Measurements from ENCODE around the gene TMEM266. TPM values are rescaled to one million over a fixed set of nuclear protein-coding genes. Genes with fewer than 3 reads are reported as not detected.
A peak's percentile ranks its signal among the peaks of the same experiment; 100 is the strongest.

TMEM266 gene
- total and polyA plus RNA-seq, 8 donors = 1.9 to 5.5 (median 4.2) TPM

- TF ChIP-seq CTCF (IDR thresholded peaks at IDR 0.05) = peak; percentile 64 to 88 (median 76)
- WGBS, 2 donors = 11 to 13% methylated on average over 34 of the region's 34 CpGs
- Histone ChIP-seq H3K4me1 (no peaks in the 10 kb centered on the region), H3K36me3 (no peaks in the 10 kb centered on the region), H3K4me3 (peak overlapping the region in 1 of 4 donors; percentile 25), H3K27ac (peak overlapping the region in 2 of 4 donors; percentile 39 to 41), H3K9me3 (no peaks in the 10 kb centered on the region), H3K27me3 (no peaks in the 10 kb centered on the region)
- peak; percentile 92 to 97 (median 96) for ATAC-seq
- no peak for FAIRE-seq
- peak; percentile 66 to 92 (median 84) for DNase-seq
- intact Hi-C loops (cut with DNase I) = loop anchor here in 1 of 3 donors (5.0 kb wide), 1 partner anchor 136 kb away; no protein-coding TSS in a partner anchor
These were observed 131.2 kb downstream of the TMEM266 start for GRCh38 chr15:76190751-76191538.

DNA sequence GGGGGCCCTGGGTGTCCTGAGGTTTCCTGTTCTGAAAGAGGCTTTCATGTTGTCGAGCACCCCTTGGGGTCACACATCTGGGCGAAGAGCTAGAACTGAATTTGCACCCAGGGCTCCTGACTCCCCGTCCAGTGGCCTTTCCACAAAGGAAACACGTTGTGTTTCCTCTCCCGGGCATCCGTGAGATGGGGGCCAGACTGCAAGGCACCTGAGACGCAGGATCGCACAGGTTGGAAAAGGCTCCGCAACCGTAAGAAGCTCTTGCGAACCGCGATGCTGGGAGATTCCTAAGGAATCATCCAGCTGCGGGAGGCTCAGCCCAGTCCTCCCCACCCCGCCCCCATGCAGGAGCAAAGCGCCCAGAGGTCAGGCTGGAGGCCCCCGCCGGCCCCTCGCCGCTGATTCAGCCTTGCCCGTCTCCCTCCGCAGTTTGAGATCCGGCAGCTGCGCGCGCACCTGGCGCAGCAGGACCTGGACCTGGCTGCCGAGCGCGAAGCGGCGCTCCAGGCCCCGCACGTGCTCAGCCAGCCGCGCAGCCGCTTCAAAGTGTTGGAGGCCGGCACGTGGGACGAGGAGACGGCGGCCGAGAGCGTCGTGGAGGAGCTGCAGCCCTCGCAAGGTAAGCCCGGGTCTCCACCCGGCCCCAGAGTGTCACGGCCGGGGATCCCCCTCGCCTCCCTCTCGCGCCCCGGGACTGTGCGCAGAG is 131.9 kb downstream of the TMEM266 start:
- peak overlapping the region in 1 of 4 donors; percentile 41 for H3K27ac ChIP-seq
- no peak overlapping the region for H3K4me3 ChIP-seq
- no peak for TF ChIP-seq CTCF (IDR thresholded peaks at IDR 0.05)
- peaks cover 1 to 7% (median 6%) of the 10 kb centered on the region in 3 donors for H3K4me1 ChIP-seq
- ATAC-seq (no peak), FAIRE-seq (no peak), DNase-seq (peak in 1 of 6 donors; percentile 67)
- H3K36me3 ChIP-seq = no peaks in the 10 kb centered on the region
- intact Hi-C loops (cut with DNase I) = loop anchor here in 1 of 3 donors (5.0 kb wide), 1 partner anchor 136 kb away; no protein-coding TSS in a partner anchor
- WGBS, 2 donors = 78 to 83% methylated on average over 55 of the region's 55 CpGs
- no peaks in the 10 kb centered on the region for H3K9me3 ChIP-seq
- H3K27me3 ChIP-seq = no peaks in the 10 kb centered on the region

DNA sequence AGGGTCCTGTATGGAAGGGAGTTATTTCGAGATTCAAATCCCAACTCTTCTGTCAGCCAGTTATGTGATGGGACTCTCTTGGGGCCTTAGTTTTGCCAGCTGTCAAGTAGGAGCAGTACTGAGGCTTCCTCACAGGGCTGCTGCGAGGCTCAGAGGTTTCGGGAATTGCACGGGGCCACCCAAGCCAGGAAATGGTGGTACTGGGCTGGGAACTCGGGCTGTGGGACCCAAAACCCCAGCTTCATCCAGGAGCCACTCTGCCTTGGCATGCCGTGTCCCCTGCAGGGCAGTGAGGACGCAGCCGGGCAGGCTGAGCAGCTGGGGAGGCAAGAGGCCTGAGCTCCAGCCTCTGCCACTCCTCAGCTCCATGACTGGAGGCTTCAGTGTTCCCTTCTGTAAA is 132.9 kb downstream of the TMEM266 start:
- Histone ChIP-seq H3K36me3 (no peaks in the 10 kb centered on the region), H3K4me3 (no peak overlapping the region), H3K4me1 (peaks cover 5 to 17% (median 10%) of the 10 kb centered on the region in 3 donors), H3K27ac (no peak overlapping the region), H3K9me3 (no peaks in the 10 kb centered on the region), H3K27me3 (no peaks in the 10 kb centered on the region)
- DNase-seq (peak in 1 of 6 donors; percentile 42), FAIRE-seq (no peak), ATAC-seq (no peak)
- WGBS, 2 donors = 93 to 95% methylated on average over 8 of the region's 8 CpGs
- intact Hi-C loops (cut with DNase I) = loop anchor here in 1 of 3 donors (5.0 kb wide), 1 partner anchor 135 kb away; no protein-coding TSS in a partner anchor
- no peak for TF ChIP-seq CTCF (IDR thresholded peaks at IDR 0.05)

- H3K4me3 ChIP-seq = no peak overlapping the region
- intact Hi-C loops (cut with DNase I) = loop anchor here in 1 of 3 donors (5.0 kb wide), 1 partner anchor 133 kb away; no protein-coding TSS in a partner anchor
- peak in 1 of 6 donors; percentile 23 for DNase-seq
- H3K36me3 ChIP-seq = no peaks in the 10 kb centered on the region
- no peak for FAIRE-seq
- 79 to 84% methylated on average over 8 of the region's 8 CpGs for WGBS, 2 donors
- no peak overlapping the region for H3K27ac ChIP-seq
- H3K4me1 ChIP-seq = peaks cover 5 to 18% (median 10%) of the 10 kb centered on the region in 3 donors
- no peaks in the 10 kb centered on the region for H3K27me3 ChIP-seq
- ATAC-seq = no peak
- H3K9me3 ChIP-seq = no peaks in the 10 kb centered on the region
- TF ChIP-seq CTCF (IDR thresholded peaks at IDR 0.05) = no peak
These were observed 134.1 kb downstream of the TMEM266 start for GRCh38 chr15:76193934-76194333.

Measured in pancreas (tissue), 10 donors.